H1 (cell line): ENCODE data around the gene EPS8. TPM values are rescaled to one million over a fixed set of nuclear protein-coding genes. Genes with fewer than 3 reads are reported as not detected.

Experiments
- CHD7 ChIP-seq: fragments of 300-600 bp; sonication (generic); IDR thresholded peaks from 2 replicates; pipeline ENCODE4 v1.7.1; 2012; ENCODE audit warnings: low read length, moderate library complexity, mild to moderate bottlenecking, inconsistent platforms; ENCODE audit not compliant: insufficient replicate concordance
- JUND ChIP-seq: IDR thresholded peaks from 2 replicates; pipeline ENCODE4 v1.6.1; 2011; ENCODE audit warnings: mild to moderate bottlenecking, improper control_type of control experiment, low read length
- USF2 ChIP-seq: IDR thresholded peaks from 2 replicates; pipeline ENCODE4 v1.6.1; 2011; ENCODE audit warnings: low read length, improper control_type of control experiment
- YY1 ChIP-seq: IDR thresholded peaks from 2 replicates; pipeline ENCODE4 v1.6.1; 2011; ENCODE audit warnings: low read depth, mild to moderate bottlenecking, low read length
- polyA plus RNA-seq, 7 experiments: library from polyadenylated mRNA; depleted of rRNA in 3 of 7; stranded (reverse) in 5 of 7; unstranded in 2 of 7; fragments of >200 nt in 5 of 7; fragments of 200-250 nt in 2 of 7; gene quantifications; 1 replicate in 5 of 7; 2 replicates in 1 of 7; 4 replicates in 1 of 7; pipeline versions ENCODE4 v1.2.1 to v1.2.3, GENCODE V29; 2011 to 2013; ENCODE audit warnings: missing spikeins in 2 of 7, mixed read lengths in 2 of 7
- total RNA-seq: library from RNA; stranded (reverse); fragmentation: NEBNext Ultra II Directional; extraction: Animal tissue kit (Norgen Biotek cat#: 25700); gene quantifications from 2 replicates; pipeline ENCODE4 v1.2.1, GENCODE V29; 2021

EPS8 gene
- total and polyA plus RNA-seq, 2 of the 8 experiments (the other 6 are each of a cell fraction or from before 2014, with no cell fraction given) = 3.0 to 4.6 TPM

GRCh38 chr12:15701206-15701605 is 88.0 kb downstream of the EPS8 start (continued):
- TF ChIP-seq CHD7 (no peak), JUND (no peak), USF2 (no peak), YY1 (no peak)
